GM20431 (cell line): ENCODE results near the gene C4BPA.

ENCODE experiments used
- in situ Hi-C: fragments of 300-500 bp; cut with MseI, MboI; formaldehyde crosslinking; loops from one replicate; pipeline ENCODE4 v1.15.0; 2020; ENCODE audit warnings: low sequenced_read_pairs; ENCODE audit not compliant: unreplicated experiment

The C4BPA gene

GRCh38 chr1:207101720-207102119 is 2.3 kb upstream of the C4BPA start:
- in situ Hi-C loops: no loop called here

- in situ Hi-C loops: no loop called here
Measured at GRCh38 chr1:207102146-207102545, 1.9 kb upstream of the C4BPA start.

- in situ Hi-C loops: no loop called here
Measured at GRCh38 chr1:207102659-207103058, 1.4 kb upstream of the C4BPA start.

GRCh38 chr1:207109004-207109403 is 5.0 kb downstream of the C4BPA start:
- in situ Hi-C loops: no loop called here

- in situ Hi-C loops: no loop called here
Measured at GRCh38 chr1:207112616-207113296, 8.7 kb downstream of the C4BPA start.

- in situ Hi-C loops: no loop called here
Measured at GRCh38 chr1:207115269-207115668, 11.2 kb downstream of the C4BPA start.

GRCh38 chr1:207124389-207124788 is 20.4 kb downstream of the C4BPA start:
- in situ Hi-C loops: no loop called here

GRCh38 chr1:207128336-207128921 is 24.4 kb downstream of the C4BPA start:
- in situ Hi-C loops: no loop called here

- in situ Hi-C loops: no loop called here
Measured at GRCh38 chr1:207129053-207129452, 25.0 kb downstream of the C4BPA start.

- in situ Hi-C loops: no loop called here
Measured at GRCh38 chr1:207130252-207131036, 26.4 kb downstream of the C4BPA start.

- in situ Hi-C loops: no loop called here
Measured at GRCh38 chr1:207131163-207131562, 27.1 kb downstream of the C4BPA start.

GRCh38 chr1:207134581-207134980 is 30.5 kb downstream of the C4BPA start:
- in situ Hi-C loops: no loop called here

GRCh38 chr1:207139616-207140015 is 35.6 kb downstream of the C4BPA start:
- in situ Hi-C loops: no loop called here

- in situ Hi-C loops: no loop called here
Measured at GRCh38 chr1:207140536-207140935, 36.5 kb downstream of the C4BPA start.

GRCh38 chr1:207145401-207146058 is 41.5 kb downstream of the C4BPA start:
- in situ Hi-C loops: no loop called here

- in situ Hi-C loops: no loop called here
Measured at GRCh38 chr1:207151920-207152319, 47.9 kb downstream of the C4BPA start.

GRCh38 chr1:207152792-207153468 is 48.9 kb downstream of the C4BPA start:
- in situ Hi-C loops: no loop called here

GRCh38 chr1:207155028-207155427 is 51.0 kb downstream of the C4BPA start:
- in situ Hi-C loops: no loop called here

- in situ Hi-C loops: no loop called here
Measured at GRCh38 chr1:207156095-207156494, 52.1 kb downstream of the C4BPA start.

GRCh38 chr1:207156826-207157225 is 52.8 kb downstream of the C4BPA start:
- in situ Hi-C loops: no loop called here
